Gastroesophageal sphincter (tissue), 3 donors: Measurements from ENCODE around the gene MACF1.

ENCODE experiments used
- CTCF ChIP-seq, 4 experiments: fragments of 200-600 bp in 2 of 4; fragments of 450-650 bp in 2 of 4; sonication (generic) in 1 of 4; IDR thresholded peaks; one replicate each; pipeline ENCODE4 v1.5.1; 2017 to 2019; ENCODE audit warnings: antibody characterized with exemption in 4 of 4, mild to moderate bottlenecking in 2 of 4, moderate library complexity in 2 of 4
- POLR2A ChIP-seq, 2 donors: fragments of 450-650 bp; IDR thresholded peaks; one replicate each; pipeline ENCODE4 v1.6.1; 2017; ENCODE audit warnings: antibody characterized with exemption in 2 of 2, mild to moderate bottlenecking in 2 of 2, moderate library complexity in 1 of 2
- POLR2AphosphoS5 ChIP-seq: sonication (generic); formaldehyde crosslinking; IDR thresholded peaks from one replicate; pipeline ENCODE4 v1.6.1; 2017; ENCODE audit warnings: antibody characterized with exemption

- no peak for TF ChIP-seq CTCF (IDR thresholded peaks at IDR 0.05)
- no peak for TF ChIP-seq POLR2A (IDR thresholded peaks at IDR 0.05)
- no peak for TF ChIP-seq POLR2AphosphoS5
These were observed 128.3 kb downstream of the MACF1 start for GRCh38 chr1:39332828-39333227.
